H1 (cell line): Measurements from ENCODE around the gene RDH16. TPM values are rescaled to one million over a fixed set of nuclear protein-coding genes. Genes with fewer than 3 reads are reported as not detected.

ENCODE experiments used
- CHD1 ChIP-seq: IDR thresholded peaks from 2 replicates; pipeline ENCODE4 v1.6.1; 2012; ENCODE audit warnings: low read depth, low read length, improper control_type of control experiment
- CHD7 ChIP-seq: fragments of 300-600 bp; sonication (generic); IDR thresholded peaks from 2 replicates; pipeline ENCODE4 v1.7.1; 2012; ENCODE audit warnings: low read length, moderate library complexity, mild to moderate bottlenecking, inconsistent platforms; ENCODE audit not compliant: insufficient replicate concordance
- HDAC2 ChIP-seq, 2 experiments: fragments of 300-600 bp in 1 of 2; sonication (generic) in 1 of 2; IDR thresholded peaks; 2 replicates each; pipeline ENCODE4 v1.6.1; 2011 to 2012; ENCODE audit warnings: low read depth in 2 of 2, low read length in 2 of 2, mild to moderate bottlenecking in 2 of 2, moderate library complexity in 2 of 2, borderline replicate concordance in 1 of 2, inconsistent platforms in 1 of 2
- KDM5A ChIP-seq: fragments of 200-600 bp; IDR thresholded peaks from 2 replicates; pipeline ENCODE4 v1.7.1; 2012; ENCODE audit warnings: mild to moderate bottlenecking, low read length, inconsistent platforms, mixed read lengths
- MAX ChIP-seq: IDR thresholded peaks from 2 replicates; pipeline ENCODE4 v1.6.1; 2012; ENCODE audit warnings: inconsistent platforms
- POLR2AphosphoS5 ChIP-seq: IDR thresholded peaks from 2 replicates; pipeline ENCODE4 v1.6.1; 2011; ENCODE audit warnings: low read depth, low read length
- SIX5 ChIP-seq: IDR thresholded peaks from 2 replicates; pipeline ENCODE4 v1.6.1; 2011; ENCODE audit warnings: mild to moderate bottlenecking, low read depth, low read length
- TAF7 ChIP-seq: optimal IDR thresholded peaks from 2 replicates; pipeline ENCODE3; 2011; ENCODE audit warnings: low read depth, mild to moderate bottlenecking, inconsistent platforms, low read length, moderate library complexity, borderline replicate concordance
- polyA plus RNA-seq, 7 experiments: library from polyadenylated mRNA; depleted of rRNA in 3 of 7; stranded (reverse) in 5 of 7; unstranded in 2 of 7; fragments of >200 nt in 5 of 7; fragments of 200-250 nt in 2 of 7; gene quantifications; 1 replicate in 5 of 7; 2 replicates in 1 of 7; 4 replicates in 1 of 7; pipeline versions ENCODE4 v1.2.1 to v1.2.3, GENCODE V29; 2011 to 2013; ENCODE audit warnings: missing spikeins in 2 of 7, mixed read lengths in 2 of 7
- total RNA-seq: library from RNA; stranded (reverse); fragmentation: NEBNext Ultra II Directional; extraction: Animal tissue kit (Norgen Biotek cat#: 25700); gene quantifications from 2 replicates; pipeline ENCODE4 v1.2.1, GENCODE V29; 2021
- TF ChIP-seq, protein P1 (sequence below), 3 experiments: IDR thresholded peaks; 1 replicate in 2 of 3; 2 replicates in 1 of 3; pipeline versions ENCODE4 v1.5.1 to v1.6.1; 2011; ENCODE audit warnings: low read length in 3 of 3, mild to moderate bottlenecking in 3 of 3, inconsistent platforms in 2 of 3, low read depth in 1 of 3, moderate library complexity in 1 of 3; ENCODE audit not compliant: insufficient read depth in 1 of 3; ENCODE audit errors: control extremely low read depth in 1 of 3

Gene RDH16
- total and polyA plus RNA-seq, 2 of the 8 experiments (the other 6 are each of a cell fraction or from before 2014, with no cell fraction given), result 0.30 to 0.79 TPM

GRCh38 chr12:57000393-57000792 lies 43.0 kb upstream of the RDH16 start (continued):
- no peak for TF ChIP-seq CHD7
- TF ChIP-seq, protein P1, sequence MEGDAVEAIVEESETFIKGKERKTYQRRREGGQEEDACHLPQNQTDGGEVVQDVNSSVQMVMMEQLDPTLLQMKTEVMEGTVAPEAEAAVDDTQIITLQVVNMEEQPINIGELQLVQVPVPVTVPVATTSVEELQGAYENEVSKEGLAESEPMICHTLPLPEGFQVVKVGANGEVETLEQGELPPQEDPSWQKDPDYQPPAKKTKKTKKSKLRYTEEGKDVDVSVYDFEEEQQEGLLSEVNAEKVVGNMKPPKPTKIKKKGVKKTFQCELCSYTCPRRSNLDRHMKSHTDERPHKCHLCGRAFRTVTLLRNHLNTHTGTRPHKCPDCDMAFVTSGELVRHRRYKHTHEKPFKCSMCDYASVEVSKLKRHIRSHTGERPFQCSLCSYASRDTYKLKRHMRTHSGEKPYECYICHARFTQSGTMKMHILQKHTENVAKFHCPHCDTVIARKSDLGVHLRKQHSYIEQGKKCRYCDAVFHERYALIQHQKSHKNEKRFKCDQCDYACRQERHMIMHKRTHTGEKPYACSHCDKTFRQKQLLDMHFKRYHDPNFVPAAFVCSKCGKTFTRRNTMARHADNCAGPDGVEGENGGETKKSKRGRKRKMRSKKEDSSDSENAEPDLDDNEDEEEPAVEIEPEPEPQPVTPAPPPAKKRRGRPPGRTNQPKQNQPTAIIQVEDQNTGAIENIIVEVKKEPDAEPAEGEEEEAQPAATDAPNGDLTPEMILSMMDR (IDR thresholded peaks at IDR 0.05; ENCODE audit: control extremely low read depth in 1 of 3, insufficient read depth in 1 of 3, low read depth in 1 of 3, low read length in 3 of 3), result no peak
- TF ChIP-seq SIX5, result no peak
- TF ChIP-seq TAF7, result no peak
- no peak for TF ChIP-seq HDAC2 (IDR thresholded peaks at IDR 0.05; ENCODE audit: borderline replicate concordance in 1 of 2, low read depth in 2 of 2, low read length in 2 of 2)
- no peak for TF ChIP-seq POLR2AphosphoS5
- TF ChIP-seq KDM5A, result no peak
- TF ChIP-seq MAX, result no peak
- TF ChIP-seq CHD1, result no peak
